ENCODE measurements around the gene ABCA2. TPM values are rescaled to one million over a fixed set of nuclear protein-coding genes. Genes with fewer than 3 reads are reported as not detected.

ABCA2 gene
- total and polyA plus RNA-seq, 9 of the 15 experiments (the other 6 are each of a cell fraction or from before 2014, with no cell fraction given), result 0.69 to 16.3 (median 6.1) TPM; not detected in 2

DNA sequence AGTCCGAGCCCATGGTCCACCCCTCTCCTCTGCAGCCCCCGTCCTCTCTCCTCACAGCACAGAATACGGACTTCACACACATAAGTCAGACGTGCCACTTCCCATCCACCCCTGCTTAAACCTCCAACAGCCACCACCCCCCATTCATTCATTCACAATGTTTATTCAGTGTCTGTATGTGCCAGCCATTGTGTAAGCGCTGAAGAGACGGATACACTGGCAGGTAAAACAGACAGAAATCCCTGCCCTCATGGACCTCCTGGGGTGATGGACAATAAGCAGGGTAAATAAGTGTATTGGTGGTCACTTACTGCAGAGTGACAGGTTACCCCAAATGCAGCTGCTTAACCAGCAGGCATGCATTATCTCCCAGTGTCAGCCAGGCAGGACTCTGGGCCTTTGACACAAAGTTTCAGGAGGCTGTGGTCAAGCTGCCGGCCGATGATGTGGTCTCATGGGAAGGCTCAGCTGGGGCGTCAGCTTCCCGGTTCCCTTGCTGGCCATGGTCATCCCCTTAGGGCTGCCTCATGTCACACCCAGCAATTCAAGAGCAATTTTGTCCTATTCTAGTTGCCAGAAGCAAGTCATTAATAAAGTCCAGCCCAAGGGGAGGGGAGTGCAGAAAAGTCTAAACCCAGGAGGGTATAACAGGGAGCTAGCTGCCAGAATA is 37.7 kb downstream of the ABCA2 start (continued):
- TF ChIP-seq CBX3 (IDR thresholded peaks at IDR 0.05; ENCODE audit: borderline replicate concordance in 1 of 2, low read length in 2 of 2), result peak in 1 of 2 experiments; percentile 89; a peak in 1 of 3 replicates
- TF ChIP-seq ZFP36 (IDR thresholded peaks at IDR 0.05; ENCODE audit: low read depth, low read length, partially characterized antibody), result peak; percentile 35

DNA sequence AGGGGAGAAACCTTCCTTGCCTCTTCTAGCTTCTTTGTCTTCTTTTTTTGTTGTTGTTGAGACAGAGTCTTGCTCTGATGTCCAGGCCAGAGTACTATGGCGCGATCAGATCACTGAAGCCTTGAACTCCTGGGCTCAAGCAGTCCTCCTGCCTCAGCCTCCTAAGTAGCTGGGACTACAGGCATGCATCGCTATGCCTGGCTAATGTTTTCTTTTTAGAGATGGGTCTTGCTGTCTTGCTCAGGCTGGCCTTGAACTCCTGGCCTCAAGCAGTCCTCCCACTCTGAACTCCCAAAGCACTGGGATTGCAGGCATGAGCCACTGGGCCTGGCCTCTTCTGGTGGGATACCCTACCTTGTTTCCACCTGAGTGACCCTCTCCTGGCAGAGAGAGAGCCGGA is 39.2 kb downstream of the ABCA2 start:
- Histone ChIP-seq H3K27me3 (ENCODE audit: control insufficient read depth in 2 of 2, insufficient read depth in 2 of 2, low read length in 2 of 2) (no peaks in the 10 kb centered on the region), H3K27ac (ENCODE audit: extremely low read depth, low read depth, low read length) (no peak overlapping the region), H3K4me1 (replicated peaks in 1 of 2; ENCODE audit: control insufficient read depth in 2 of 2, insufficient read depth in 2 of 2, low read length in 2 of 2) (peaks cover 10 to 47% of the 10 kb centered on the region in 2 experiments; a peak in 4 of 5 replicates), H3K9me3 (replicated peaks; ENCODE audit: control insufficient read depth, insufficient read depth, low read depth, low read length) (peaks cover 6% of the 10 kb centered on the region), H3K79me2 (ENCODE audit: control insufficient read depth, insufficient read depth, low read length) (peaks cover 16% of the 10 kb centered on the region), H4K20me1 (replicated peaks; ENCODE audit: control insufficient read depth, insufficient read depth, low read length) (no peaks in the 10 kb centered on the region), H3K9ac (ENCODE audit: insufficient read depth in 1 of 2, low read depth in 2 of 2, low read length in 2 of 2) (no peak overlapping the region; a peak in 1 of 4 replicates), H2AFZ (ENCODE audit: low read depth, low read length) (peak overlapping the region; percentile 58), H3K36me3 (ENCODE audit: control insufficient read depth, insufficient read depth, low read length) (peaks cover 9% of the 10 kb centered on the region; the same call in 1 of the 3 replicates), H3K4me3 (no peak overlapping the region), H3K4me2 (ENCODE audit: insufficient read depth, low read length) (no peak overlapping the region), H3K9me1 (ENCODE audit: control insufficient read depth, insufficient read depth, low read length) (no peaks in the 10 kb centered on the region)
- FAIRE-seq (no peak), DNase-seq (ENCODE audit: extremely low read depth in 1 of 4, low spot score in 3 of 4) (no peak), ATAC-seq (no peak)
- ChIA-PET CTCF (ENCODE audit: low intra/inter-chr PET ratio) (no interaction called here), POLR2A (interaction anchor here (1.5 kb wide), 1 partner anchor 11 kb away, joined by 4 read pairs; no protein-coding TSS in a partner anchor)
- no TSS peak for BruUV-seq (replicated peaks)
- TF ChIP-seq, protein P1, sequence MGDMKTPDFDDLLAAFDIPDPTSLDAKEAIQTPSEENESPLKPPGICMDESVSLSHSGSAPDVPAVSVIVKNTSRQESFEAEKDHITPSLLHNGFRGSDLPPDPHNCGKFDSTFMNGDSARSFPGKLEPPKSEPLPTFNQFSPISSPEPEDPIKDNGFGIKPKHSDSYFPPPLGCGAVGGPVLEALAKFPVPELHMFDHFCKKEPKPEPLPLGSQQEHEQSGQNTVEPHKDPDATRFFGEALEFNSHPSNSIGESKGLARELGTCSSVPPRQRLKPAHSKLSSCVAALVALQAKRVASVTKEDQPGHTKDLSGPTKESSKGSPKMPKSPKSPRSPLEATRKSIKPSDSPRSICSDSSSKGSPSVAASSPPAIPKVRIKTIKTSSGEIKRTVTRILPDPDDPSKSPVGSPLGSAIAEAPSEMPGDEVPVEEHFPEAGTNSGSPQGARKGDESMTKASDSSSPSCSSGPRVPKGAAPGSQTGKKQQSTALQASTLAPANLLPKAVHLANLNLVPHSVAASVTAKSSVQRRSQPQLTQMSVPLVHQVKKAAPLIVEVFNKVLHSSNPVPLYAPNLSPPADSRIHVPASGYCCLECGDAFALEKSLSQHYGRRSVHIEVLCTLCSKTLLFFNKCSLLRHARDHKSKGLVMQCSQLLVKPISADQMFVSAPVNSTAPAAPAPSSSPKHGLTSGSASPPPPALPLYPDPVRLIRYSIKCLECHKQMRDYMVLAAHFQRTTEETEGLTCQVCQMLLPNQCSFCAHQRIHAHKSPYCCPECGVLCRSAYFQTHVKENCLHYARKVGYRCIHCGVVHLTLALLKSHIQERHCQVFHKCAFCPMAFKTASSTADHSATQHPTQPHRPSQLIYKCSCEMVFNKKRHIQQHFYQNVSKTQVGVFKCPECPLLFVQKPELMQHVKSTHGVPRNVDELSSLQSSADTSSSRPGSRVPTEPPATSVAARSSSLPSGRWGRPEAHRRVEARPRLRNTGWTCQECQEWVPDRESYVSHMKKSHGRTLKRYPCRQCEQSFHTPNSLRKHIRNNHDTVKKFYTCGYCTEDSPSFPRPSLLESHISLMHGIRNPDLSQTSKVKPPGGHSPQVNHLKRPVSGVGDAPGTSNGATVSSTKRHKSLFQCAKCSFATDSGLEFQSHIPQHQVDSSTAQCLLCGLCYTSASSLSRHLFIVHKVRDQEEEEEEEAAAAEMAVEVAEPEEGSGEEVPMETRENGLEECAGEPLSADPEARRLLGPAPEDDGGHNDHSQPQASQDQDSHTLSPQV (IDR thresholded peaks at IDR 0.05), result 0 out of 2 replicates have a peak, but pooled peaks have one; percentile 29
- TF ChIP-seq, protein P2, sequence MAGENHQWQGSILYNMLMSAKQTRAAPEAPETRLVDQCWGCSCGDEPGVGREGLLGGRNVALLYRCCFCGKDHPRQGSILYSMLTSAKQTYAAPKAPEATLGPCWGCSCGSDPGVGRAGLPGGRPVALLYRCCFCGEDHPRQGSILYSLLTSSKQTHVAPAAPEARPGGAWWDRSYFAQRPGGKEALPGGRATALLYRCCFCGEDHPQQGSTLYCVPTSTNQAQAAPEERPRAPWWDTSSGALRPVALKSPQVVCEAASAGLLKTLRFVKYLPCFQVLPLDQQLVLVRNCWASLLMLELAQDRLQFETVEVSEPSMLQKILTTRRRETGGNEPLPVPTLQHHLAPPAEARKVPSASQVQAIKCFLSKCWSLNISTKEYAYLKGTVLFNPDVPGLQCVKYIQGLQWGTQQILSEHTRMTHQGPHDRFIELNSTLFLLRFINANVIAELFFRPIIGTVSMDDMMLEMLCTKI (IDR thresholded peaks at IDR 0.05; ENCODE audit: partially characterized antibody), result no peak
- intact Hi-C loops (cut with micrococcal nuclease), result no loop called here
- in situ Hi-C loops (cut with MboI), result no loop called here
- WGBS (ENCODE audit: insufficient coverage, low coverage, missing lambda C conversion rate), result 66% methylated on average over 3 of the region's 4 CpGs
